GM12878 (cell line): ENCODE measurements around the gene NAMPT. TPM values are rescaled to one million over a fixed set of nuclear protein-coding genes. Genes with fewer than 3 reads are reported as not detected.
A peak's percentile ranks its signal among the peaks of the same experiment; 100 is the strongest.

ENCODE experiments used
- ATAC-seq: fragments of 200-7000 bp; cut with Tn5 transposase; 3 replicates; pipeline ENCODE4 v1.9.1; 2020; ENCODE audit warnings: mild to moderate bottlenecking, moderate library complexity
- BruUV-seq: library from RNA; stranded (reverse); fragments of 400-500 nt; replicated peaks from 2 replicates; lab custom pipeline; 2021; lab: Mats Ljungman, UMichigan
- CTCF ChIA-PET: fragments of 300-600 bp; sonication (Branson Sonifier 250); formaldehyde crosslinking; extraction: SDS; loops from one replicate; lab custom pipeline; 2021; ENCODE audit warnings: inconsistent platforms; lab: Yijun Ruan, JAX
- POLR2A ChIA-PET: fragments of 350-600 bp; formaldehyde crosslinking; extraction: SDS; loops from one replicate; lab custom pipeline; 2021; ENCODE audit warnings: inconsistent platforms; lab: Charles Lee
- RAD21 ChIA-PET: fragments of 300-600 bp; sonication (Branson Sonifier 250); formaldehyde crosslinking; loops from one replicate; lab custom pipeline; 2023; ENCODE audit warnings: antibody characterized with exemption; ENCODE audit not compliant: unreplicated experiment; lab: Charles Lee
- SMC1A ChIA-PET: fragments of 300-600 bp; sonication (Branson Sonifier 250); formaldehyde crosslinking; loops from one replicate; lab custom pipeline; 2023; ENCODE audit not compliant: unreplicated experiment, uncharacterized antibody; lab: Charles Lee
- DNase-seq: peaks from one replicate; pipeline ENCODE4 v3.0.0-alpha.2; 2011; ENCODE audit warnings: low read depth, low spot score
- FAIRE-seq: peaks from 3 replicates; lab custom pipeline; 2011; peaks lifted over from hg19 to GRCh38; lab: Jason Lieb, UNC
- H2AFZ ChIP-seq: 2 replicates; pipeline ENCODE4 v1.6.0; 2011; ENCODE audit warnings: low read depth, low read length, control low read depth; ENCODE audit not compliant: control insufficient read depth
- H3K27ac ChIP-seq: 2 replicates; pipeline ENCODE4 v1.5.1; 2011; ENCODE audit warnings: control low read depth; ENCODE audit not compliant: control insufficient read depth, insufficient read depth
- H3K27me3 ChIP-seq, 2 experiments: replicated peaks in 1 of 2; 2 replicates each; pipeline versions ENCODE4 v1.6.0 to v1.6.1; 2011; ENCODE audit warnings: low read length in 1 of 2; ENCODE audit not compliant: control insufficient read depth in 2 of 2, insufficient read depth in 2 of 2
- H3K36me3 ChIP-seq, 2 experiments: 2 replicates each; pipeline ENCODE4 v1.5.1; 2011; ENCODE audit warnings: low read length in 1 of 2; ENCODE audit not compliant: control insufficient read depth in 2 of 2, insufficient read depth in 2 of 2
- H3K4me1 ChIP-seq: 2 replicates; pipeline ENCODE4 v1.6.1; 2011; ENCODE audit warnings: mild to moderate bottlenecking, low read length, moderate library complexity, mixed read lengths; ENCODE audit not compliant: control insufficient read depth, insufficient read depth
- H3K4me2 ChIP-seq: 2 replicates; pipeline ENCODE4 v1.6.0; 2011; ENCODE audit warnings: control low read depth; ENCODE audit not compliant: control insufficient read depth, insufficient read depth
- H3K4me3 ChIP-seq: fragments of 200-600 bp; sonication (generic); 2 replicates; pipeline ENCODE4 v1.5.1; 2016
- H3K79me2 ChIP-seq: 2 replicates; pipeline ENCODE4 v1.6.0; 2011; ENCODE audit warnings: low read length; ENCODE audit not compliant: control insufficient read depth, insufficient read depth
- H3K9ac ChIP-seq: 2 replicates; pipeline ENCODE4 v1.8.0; 2011; ENCODE audit warnings: low read length, control low read depth, mixed read lengths; ENCODE audit not compliant: control insufficient read depth, insufficient read depth
- H3K9me3 ChIP-seq: replicated peaks from 3 replicates; pipeline ENCODE4 v1.5.1; 2011; ENCODE audit warnings: mild to moderate bottlenecking, low read length; ENCODE audit not compliant: control insufficient read depth, insufficient read depth
- H4K20me1 ChIP-seq: 2 replicates; pipeline ENCODE4 v1.6.0; 2011; ENCODE audit not compliant: control insufficient read depth, insufficient read depth
- CTCF ChIP-seq, 3 experiments: IDR thresholded peaks in 2 of 3; conservative IDR thresholded peaks in 1 of 3; 2 replicates each; pipeline ENCODE4 v1.5.1; 2011; ENCODE audit warnings: low read depth in 3 of 3, low read length in 3 of 3, mild to moderate bottlenecking in 3 of 3, control low read depth in 2 of 3, moderate library complexity in 2 of 3, inconsistent platforms in 1 of 3, mixed read lengths in 1 of 3; ENCODE audit not compliant: control insufficient read depth in 2 of 3, insufficient read depth in 1 of 3; ENCODE audit errors: extremely low read depth in 1 of 3
- EED ChIP-seq: sonication (generic); IDR thresholded peaks from 2 replicates; pipeline ENCODE4 v1.6.1; 2016; ENCODE audit warnings: antibody characterized with exemption, low read depth
- EP300 ChIP-seq, 2 experiments: fragments of 150-350 bp in 1 of 2; IDR thresholded peaks; 2 replicates each; pipeline ENCODE4 v1.6.1; 2011 to 2012; ENCODE audit warnings: low read depth in 2 of 2, low read length in 2 of 2, borderline replicate concordance in 1 of 2, improper control_type of control experiment in 1 of 2, inconsistent platforms in 1 of 2; ENCODE audit not compliant: control insufficient read depth in 1 of 2
- ETV6 ChIP-seq, 2 experiments: fragments of 450-650 bp in 1 of 2; IDR thresholded peaks in 1 of 2; conservative IDR thresholded peaks in 1 of 2; 2 replicates each; pipeline ENCODE4 v1.6.1; 2014; ENCODE audit warnings: antibody characterized with exemption in 1 of 2, borderline replicate concordance in 1 of 2, low read depth in 1 of 2, mild to moderate bottlenecking in 1 of 2, moderate library complexity in 1 of 2
- IRF5 ChIP-seq: fragments of 450-650 bp; IDR thresholded peaks from 2 replicates; pipeline ENCODE4 v1.6.1; 2017; ENCODE audit warnings: borderline replicate concordance
- JUNB ChIP-seq: IDR thresholded peaks from 2 replicates; pipeline ENCODE4 v1.6.1; 2016; ENCODE audit warnings: antibody characterized with exemption, mild to moderate bottlenecking
- MLLT1 ChIP-seq: fragments of 450-650 bp; IDR thresholded peaks from 2 replicates; pipeline ENCODE4 v1.6.1; 2016; ENCODE audit warnings: mild to moderate bottlenecking
- MXI1 ChIP-seq: fragments of 150-350 bp; IDR thresholded peaks from 2 replicates; pipeline ENCODE4 v1.6.1; 2011; ENCODE audit warnings: low read depth, mild to moderate bottlenecking, inconsistent platforms, low read length, improper control_type of control experiment
- POLR2A ChIP-seq: IDR thresholded peaks from 2 replicates; pipeline ENCODE4 v1.6.1; 2011; ENCODE audit warnings: low read depth, mild to moderate bottlenecking, low read length
- POLR2AphosphoS5 ChIP-seq: IDR thresholded peaks from 2 replicates; pipeline ENCODE4 v1.6.1; 2011; ENCODE audit warnings: mild to moderate bottlenecking, low read length, inconsistent platforms
- RELB ChIP-seq: fragments of 450-650 bp; IDR thresholded peaks from 2 replicates; pipeline ENCODE4 v1.6.1; 2017; ENCODE audit warnings: low read depth, mild to moderate bottlenecking, moderate library complexity
- TARDBP ChIP-seq: IDR thresholded peaks from 2 replicates; pipeline ENCODE4 v1.6.1; 2016; ENCODE audit warnings: borderline replicate concordance
- TCF3 ChIP-seq: IDR thresholded peaks from 2 replicates; pipeline ENCODE4 v1.6.1; 2012; ENCODE audit warnings: low read depth, mild to moderate bottlenecking, low read length, borderline replicate concordance; ENCODE audit not compliant: insufficient read depth
- YY1 ChIP-seq: IDR thresholded peaks from 2 replicates; pipeline ENCODE4 v1.6.1; 2011; ENCODE audit warnings: low read depth, mild to moderate bottlenecking, low read length
- ZNF274 ChIP-seq: IDR thresholded peaks from one replicate; pipeline ENCODE4 v1.8.0; 2011; ENCODE audit not compliant: insufficient read length, insufficient read depth
- WGBS: methylation state at CpG from one replicate; pipeline ENCODE4 v1.1.6; 2016; ENCODE audit warnings: low lambda C conversion rate; ENCODE audit not compliant: insufficient replicate concordance, insufficient coverage; ENCODE audit errors: missing lambda C conversion rate; 5-methylcytosine and 5-hydroxymethylcytosine counted together
- in situ Hi-C: fragments of 300-500 bp; cut with MboI; formaldehyde crosslinking; loops from 9 replicates; pipeline ENCODE4 v1.14.3; 2018; ENCODE audit warnings: mixed read lengths
- intact Hi-C: fragments of 100-400 bp; cut with micrococcal nuclease; formaldehyde crosslinking; loops from one replicate; pipeline ENCODE4 v1.14.2; 2022; ENCODE audit not compliant: unreplicated experiment
- polyA plus RNA-seq, 11 experiments: library from polyadenylated mRNA; depleted of rRNA in 4 of 11; unstranded in 6 of 11; stranded (reverse) in 5 of 11; fragments of >200 nt; fragmentation: Nextera tagmentation in 4 of 11; fragmentation: Illumina TruSeq in 1 of 11; extraction: Ambion mirVana in 4 of 11; extraction: Trizol in 1 of 11; gene quantifications; 1 replicate in 1 of 11; 2 replicates in 10 of 11; pipeline versions ENCODE4 v1.2.1 to v1.2.3, GENCODE V29; 2011 to 2016; ENCODE audit warnings: inconsistent platforms in 2 of 11, missing spikeins in 2 of 11, low read depth in 1 of 11
- total RNA-seq, 4 experiments: library from RNA; depleted of rRNA in 3 of 4; stranded (reverse); fragments of >200 nt in 3 of 4; fragmentation: Illumina TruSeq in 1 of 4; extraction: Trizol in 1 of 4; gene quantifications; 2 replicates each; pipeline versions ENCODE4 v1.2.1 to v1.2.3, GENCODE V29; 2013 to 2021

Gene NAMPT
- total and polyA plus RNA-seq, 10 of the 15 experiments (the other 5 are each of a cell fraction or from before 2014, with no cell fraction given): 28.3 to 173 (median 75.0) TPM

- no peaks in the 10 kb centered on the region for H3K36me3 ChIP-seq
- H3K4me2 ChIP-seq: peak overlapping the region; percentile 99
- ChIA-PET POLR2A (interaction anchor here (0.6 to 4.3 kb wide), 20 partner anchors 10 to 1274 kb away, joined by 3 to 47 read pairs (median 3); partner anchors contain the start of gene HBP1), CTCF (interaction anchor here (0.7 to 3.3 kb wide), 11 partner anchors 62 to 177 kb away, joined by 3 to 21 read pairs (median 4); no protein-coding TSS in a partner anchor), RAD21 (interaction anchor here (0.6 to 7.8 kb wide), 29 partner anchors 10 to 883 kb away, joined by 3 to 87 read pairs (median 4); partner anchors contain the start of gene SYPL1), SMC1A (interaction anchor here (0.6 to 4.7 kb wide), 18 partner anchors 11 to 227 kb away, joined by 3 to 60 read pairs (median 4); no protein-coding TSS in a partner anchor)
- BruUV-seq: TSS peak; percentile 97
- in situ Hi-C loops (loop anchor here (5.0 to 25.0 kb wide), 2 partner anchors 57 to 1273 kb away; partner anchors contain the start of gene KMT2E), intact Hi-C loops (loop anchor here (2.0 to 10.0 kb wide), 3 partner anchors 140 to 1270 kb away; partner anchors contain the start of gene KMT2E)
- ATAC-seq: peak; percentile 77
- H3K27me3 ChIP-seq: no peaks in the 10 kb centered on the region
- H3K9me3 ChIP-seq: no peaks in the 10 kb centered on the region
- H2AFZ ChIP-seq: peak overlapping the region; percentile 73
- H3K4me3 ChIP-seq: peak overlapping the region; percentile 99
- WGBS: under 1% methylated on average over 41 of the region's 70 CpGs
- peak; percentile 97 for DNase-seq
- peaks cover 3% of the 10 kb centered on the region for H3K4me1 ChIP-seq
- peak overlapping the region; percentile 99 for H3K9ac ChIP-seq
- peak; percentile 66 for FAIRE-seq
- H4K20me1 ChIP-seq: no peaks in the 10 kb centered on the region
- H3K27ac ChIP-seq: peak overlapping the region; percentile 100
- H3K79me2 ChIP-seq: peaks cover 46% of the 10 kb centered on the region
- TF ChIP-seq MLLT1 (peak; percentile 96), CTCF (IDR thresholded peaks at IDR 0.05 in 2 of 3, conservative IDR thresholded peaks at IDR 0.05 in 1 of 3; ENCODE audit: control insufficient read depth in 2 of 3, extremely low read depth in 1 of 3, insufficient read depth in 1 of 3, low read depth in 3 of 3, low read length in 3 of 3) (no peak), POLR2A (peak; percentile 78), IRF5 (no peak), POLR2AphosphoS5 (peak; percentile 91), EP300 (IDR thresholded peaks at IDR 0.05; ENCODE audit: borderline replicate concordance in 1 of 2, control insufficient read depth in 1 of 2, low read depth in 2 of 2, low read length in 2 of 2) (peak; percentile 42 to 52; a peak in 2 of 4 replicates), ZNF274 (no peak), MXI1 (peak; percentile 86), RELB (peak; percentile 28; the same call in 1 of the 2 replicates), EED (peak; percentile 44), TARDBP (no peak), ETV6 (conservative IDR thresholded peaks at IDR 0.05 in 1 of 2, IDR thresholded peaks at IDR 0.05 in 1 of 2; ENCODE audit: borderline replicate concordance in 1 of 2, low read depth in 1 of 2) (no peak), TCF3 (no peak), YY1 (no peak), JUNB (no peak)
Measured at GRCh38 chr7:106285051-106285854, 470 bp upstream of the NAMPT start.
